HG02943 (cell line): ENCODE results near the gene PTGES2.
"Not testable (repeated sequence)": the region's sequence is repeated elsewhere in the genome, so short reads cannot be mapped to it uniquely, and the experiment has no call there.

Experiments used
- ATAC-seq: cut with Tn5 transposase; IDR thresholded peaks from one replicate; pipeline ENCODE4 v1.9.1; 2021; ENCODE audit warnings: mild to moderate bottlenecking, low read depth, moderate library complexity; ENCODE audit not compliant: unreplicated experiment

PTGES2 gene

GRCh38 chr9:128120741-128121465 lies 6.6 kb downstream of the PTGES2 start:
- ATAC-seq, result no peak

- no peak for ATAC-seq
These were observed 7.3 kb downstream of the PTGES2 start for GRCh38 chr9:128120061-128120740.

- no peak for ATAC-seq
These were observed 8.4 kb downstream of the PTGES2 start for GRCh38 chr9:128118971-128119665.

- ATAC-seq, result no peak
These were observed 9.1 kb downstream of the PTGES2 start for GRCh38 chr9:128118472-128118857.

- ATAC-seq, result no peak
These were observed 9.7 kb downstream of the PTGES2 start for GRCh38 chr9:128117613-128118471.

GRCh38 chr9:128116104-128117083 lies 11.1 kb downstream of the PTGES2 start:
- ATAC-seq, result no peak

GRCh38 chr9:128115187-128116103 lies 12.1 kb downstream of the PTGES2 start:
- no peak for ATAC-seq

- no peak for ATAC-seq
These were observed 13.0 kb downstream of the PTGES2 start for GRCh38 chr9:128114326-128115186.

- no peak for ATAC-seq
These were observed 13.8 kb downstream of the PTGES2 start for GRCh38 chr9:128113526-128114325.

- ATAC-seq, result not testable (repeated sequence)
These were observed 15.8 kb downstream of the PTGES2 start for GRCh38 chr9:128111726-128112125.

GRCh38 chr9:128109050-128109709 lies 18.3 kb downstream of the PTGES2 start:
- no peak for ATAC-seq

GRCh38 chr9:128108269-128109049 lies 19.1 kb downstream of the PTGES2 start:
- ATAC-seq, result no peak

GRCh38 chr9:128107468-128108268 lies 19.9 kb downstream of the PTGES2 start:
- no peak for ATAC-seq

- no peak for ATAC-seq
These were observed 20.5 kb downstream of the PTGES2 start for GRCh38 chr9:128106940-128107467.
